Activated T-helper 1 cell treated with Interleukin-2 at 50 U/mL for 16 hours (primary cell): ENCODE data around the gene CROCC2.

ENCODE experiments used
- DNase-seq: peaks from one replicate; pipeline ENCODE4 v3.0.0-alpha.2; 2020; ENCODE audit warnings: low read depth

Gene CROCC2

GRCh38 chr2:240905176-240905781, 857 bp upstream of the CROCC2 start:
- DNase-seq, result no peak

DNA sequence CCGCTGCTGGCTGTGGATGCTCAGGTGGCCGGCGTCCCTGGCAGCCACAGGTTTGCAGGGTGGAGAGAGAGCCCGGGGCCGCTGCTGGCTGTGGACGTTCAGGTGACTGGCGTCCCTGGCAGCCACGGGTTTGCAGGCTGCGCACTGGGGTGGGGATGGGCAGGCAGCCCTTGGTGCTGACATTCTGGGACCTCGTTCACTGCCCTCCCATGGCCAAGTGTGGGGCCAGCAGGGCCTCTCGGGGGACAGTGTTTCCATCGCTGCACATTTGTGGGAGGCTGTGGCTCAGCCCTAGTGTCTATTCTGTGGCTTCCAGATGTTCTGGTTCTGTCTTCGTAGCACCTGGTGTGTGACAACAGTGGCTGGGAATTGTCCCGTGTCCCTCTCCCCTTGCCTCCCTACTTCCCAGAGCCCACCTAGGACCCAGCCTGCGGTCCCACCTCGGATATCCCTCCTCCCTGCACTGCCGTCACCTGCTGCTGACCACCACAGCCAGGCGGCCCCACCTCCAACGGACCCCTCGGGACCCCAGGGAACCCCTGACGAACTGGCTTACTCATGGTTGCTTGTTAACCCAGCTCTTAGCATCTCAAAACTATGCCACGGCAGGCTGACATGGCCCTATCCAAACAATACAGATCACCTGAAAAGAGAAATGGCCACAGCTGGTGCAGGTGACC, 915 bp downstream of the CROCC2 start:
- DNase-seq, result no peak

DNA sequence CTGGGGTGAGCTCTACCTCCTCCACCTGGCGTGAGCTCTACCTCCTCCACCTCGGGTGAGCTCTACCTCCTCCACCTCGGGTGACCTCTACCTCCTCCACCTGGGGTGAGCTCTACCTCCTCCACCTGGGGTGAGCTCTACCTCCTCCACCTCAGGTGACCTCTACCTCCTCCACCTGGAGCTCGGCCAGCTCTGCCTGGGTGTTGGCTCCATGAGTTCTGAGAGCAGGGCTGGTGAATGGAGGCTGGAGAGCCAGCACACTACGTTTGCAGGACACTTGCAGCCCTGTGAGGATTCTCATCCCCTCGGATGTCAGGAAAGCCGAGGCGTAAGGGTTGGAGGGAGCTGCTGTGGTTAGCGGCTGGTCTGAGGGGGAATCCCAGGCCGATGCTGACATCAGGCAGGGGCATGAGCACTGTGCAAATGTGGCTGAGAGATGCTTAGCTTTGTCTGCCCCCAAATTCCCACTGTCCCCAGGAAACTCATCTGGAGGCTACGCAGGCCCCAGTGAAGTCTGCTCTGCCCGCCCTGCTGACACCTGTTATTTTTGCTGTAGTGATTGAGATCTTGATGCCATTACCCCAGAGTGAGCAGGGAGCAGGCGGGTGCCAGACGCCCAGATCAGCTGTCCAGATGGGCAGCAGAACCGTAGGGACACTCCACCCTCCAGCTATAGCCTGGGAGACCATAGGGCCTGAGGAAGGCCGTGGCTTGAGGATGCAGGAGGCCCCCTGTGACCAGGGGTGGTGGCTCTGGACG, 3.3 kb downstream of the CROCC2 start:
- no peak for DNase-seq

DNA sequence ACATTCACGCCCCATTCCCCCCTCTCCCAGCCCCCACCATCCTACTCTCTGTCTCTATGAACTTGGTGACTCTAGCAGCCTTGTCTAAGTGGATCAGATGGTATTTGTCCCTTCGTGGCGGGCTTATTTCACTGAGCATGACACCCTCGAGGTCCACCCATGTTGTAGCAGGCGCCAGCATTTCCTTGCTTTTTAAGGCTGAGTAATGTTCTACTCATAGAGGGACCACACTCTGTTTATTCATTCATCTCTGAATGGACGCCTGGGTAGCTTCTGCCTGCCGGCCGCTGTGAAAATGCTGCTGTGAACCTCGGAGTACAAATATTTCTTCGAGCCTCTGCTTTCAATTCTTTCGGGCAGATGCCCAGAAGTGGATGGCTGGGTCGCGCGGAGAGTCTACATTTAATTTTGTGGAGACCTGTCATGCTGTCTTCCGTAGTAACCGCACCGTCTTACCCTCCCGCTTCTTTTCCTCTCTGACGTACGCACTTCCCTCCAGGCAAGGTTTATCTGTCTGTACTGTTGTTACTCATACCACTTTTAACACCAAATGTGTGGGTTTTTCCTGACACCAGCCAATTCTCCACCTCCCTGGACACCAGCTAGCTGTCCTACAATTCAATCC, 5.6 kb downstream of the CROCC2 start:
- no peak for DNase-seq

DNA sequence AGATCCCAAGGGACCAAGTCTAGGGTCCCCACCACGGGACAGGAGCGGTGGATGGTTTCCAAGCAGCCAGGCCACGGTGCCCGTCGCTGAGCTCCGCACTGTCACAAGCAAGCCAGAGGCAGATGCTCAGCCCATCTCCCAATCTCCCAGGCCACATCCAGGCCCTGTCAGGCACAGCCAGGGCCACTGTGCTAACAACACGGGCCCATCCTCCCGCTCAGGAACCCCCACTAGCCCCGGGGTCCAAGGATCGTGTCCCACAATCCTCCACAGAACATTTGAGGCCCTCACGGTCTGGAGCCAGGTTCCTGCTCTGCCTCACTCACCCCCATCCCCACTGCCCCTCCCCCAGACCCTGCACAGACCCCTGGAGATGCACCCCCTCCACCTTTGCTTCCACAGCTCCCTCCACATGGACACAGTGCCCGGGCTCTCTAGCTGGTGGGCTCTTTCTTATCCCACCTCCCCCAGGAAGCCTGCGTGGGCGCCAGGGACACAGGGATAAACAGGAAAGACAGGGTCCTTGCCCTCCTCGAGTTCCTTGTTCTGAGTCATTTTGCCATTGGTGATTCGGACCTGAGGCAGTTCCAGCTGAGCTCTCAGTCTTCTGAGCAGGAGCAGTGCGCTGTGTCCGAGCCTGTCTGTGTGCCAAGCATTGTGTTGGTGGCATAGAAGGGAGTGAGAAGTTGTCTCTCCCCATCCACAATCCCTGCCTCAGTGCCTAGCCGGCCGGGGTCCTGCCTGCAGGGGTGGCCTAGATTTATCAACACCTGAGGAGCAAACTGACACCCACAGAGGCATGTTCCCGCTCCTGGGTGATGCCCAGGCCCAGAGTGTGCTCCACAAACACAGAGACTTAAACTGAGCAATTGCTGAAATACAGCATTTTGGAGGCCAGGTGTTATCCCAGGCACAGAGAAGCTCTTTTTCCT, 7.0 kb downstream of the CROCC2 start:
- no peak for DNase-seq

- peak; percentile 52 for DNase-seq
These were observed 7.9 kb downstream of the CROCC2 start for GRCh38 chr2:240913810-240914644.

GRCh38 chr2:240914645-240915525, 8.7 kb downstream of the CROCC2 start:
- no peak for DNase-seq

DNA sequence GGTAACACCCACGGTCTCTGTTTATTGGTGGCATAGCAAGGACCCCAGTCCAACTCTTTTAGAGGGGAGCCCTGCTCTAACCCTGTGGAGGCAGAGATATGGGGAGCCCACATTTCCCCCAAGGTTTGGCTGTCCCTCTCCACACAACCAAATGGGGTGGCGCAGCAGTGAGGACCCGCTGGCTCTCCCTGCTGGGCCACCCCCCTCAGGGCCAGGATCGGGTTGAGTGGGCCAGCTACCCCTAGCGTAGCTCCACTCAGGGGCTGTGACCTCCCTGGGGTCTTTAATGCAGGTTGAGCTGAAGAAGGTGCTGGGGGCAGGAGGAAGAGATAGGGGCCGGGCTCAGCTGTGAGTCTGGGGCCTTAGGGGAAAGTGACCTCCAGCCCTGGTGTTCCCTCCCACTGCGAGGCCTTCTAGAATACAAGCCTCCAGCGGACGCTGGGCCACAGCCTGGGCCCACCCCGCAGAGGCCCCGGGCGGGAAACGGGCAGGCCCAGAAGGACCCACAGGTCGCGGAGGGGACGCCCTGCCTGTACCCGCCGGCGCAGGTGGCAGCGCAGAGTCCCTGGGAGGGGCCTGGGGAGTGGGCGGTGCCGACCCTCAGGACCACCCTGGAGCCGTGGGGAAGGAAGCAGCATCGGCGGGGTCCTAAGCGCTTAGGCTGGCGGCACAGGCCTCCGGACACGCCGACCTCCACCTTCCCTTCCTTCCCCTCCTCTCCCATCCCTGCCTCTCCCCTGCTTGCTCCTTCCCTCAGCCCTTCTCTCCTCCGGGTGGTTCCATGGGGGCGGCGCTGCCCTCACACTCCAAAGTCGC, 9.6 kb downstream of the CROCC2 start:
- no peak for DNase-seq

DNA sequence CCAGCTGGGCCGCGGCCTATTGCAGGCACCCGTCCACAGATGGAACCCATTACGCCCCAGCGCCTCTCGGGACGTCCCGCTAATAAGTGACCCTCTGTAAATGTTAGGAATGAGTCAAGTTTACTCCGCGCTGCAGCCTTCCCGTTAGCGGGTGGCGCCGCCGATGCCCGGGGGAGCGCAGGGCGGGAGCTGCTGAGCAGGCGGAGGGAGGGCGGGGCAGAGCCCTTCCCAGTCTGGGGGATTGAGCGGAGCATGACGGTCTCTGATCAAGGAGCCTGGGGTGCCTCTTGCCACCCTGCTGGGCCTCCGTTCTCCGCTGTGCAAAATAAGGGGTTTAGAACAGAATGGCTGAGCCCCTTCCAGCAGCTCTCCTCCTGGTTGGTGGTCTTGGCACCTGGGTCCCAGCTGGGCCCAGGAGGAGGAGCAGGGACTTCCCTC, 10.5 kb downstream of the CROCC2 start:
- DNase-seq, result no peak

GRCh38 chr2:240917009-240917683, 11.0 kb downstream of the CROCC2 start:
- DNase-seq, result no peak

- DNase-seq, result no peak
These were observed 11.6 kb downstream of the CROCC2 start for GRCh38 chr2:240917684-240918257.

DNA sequence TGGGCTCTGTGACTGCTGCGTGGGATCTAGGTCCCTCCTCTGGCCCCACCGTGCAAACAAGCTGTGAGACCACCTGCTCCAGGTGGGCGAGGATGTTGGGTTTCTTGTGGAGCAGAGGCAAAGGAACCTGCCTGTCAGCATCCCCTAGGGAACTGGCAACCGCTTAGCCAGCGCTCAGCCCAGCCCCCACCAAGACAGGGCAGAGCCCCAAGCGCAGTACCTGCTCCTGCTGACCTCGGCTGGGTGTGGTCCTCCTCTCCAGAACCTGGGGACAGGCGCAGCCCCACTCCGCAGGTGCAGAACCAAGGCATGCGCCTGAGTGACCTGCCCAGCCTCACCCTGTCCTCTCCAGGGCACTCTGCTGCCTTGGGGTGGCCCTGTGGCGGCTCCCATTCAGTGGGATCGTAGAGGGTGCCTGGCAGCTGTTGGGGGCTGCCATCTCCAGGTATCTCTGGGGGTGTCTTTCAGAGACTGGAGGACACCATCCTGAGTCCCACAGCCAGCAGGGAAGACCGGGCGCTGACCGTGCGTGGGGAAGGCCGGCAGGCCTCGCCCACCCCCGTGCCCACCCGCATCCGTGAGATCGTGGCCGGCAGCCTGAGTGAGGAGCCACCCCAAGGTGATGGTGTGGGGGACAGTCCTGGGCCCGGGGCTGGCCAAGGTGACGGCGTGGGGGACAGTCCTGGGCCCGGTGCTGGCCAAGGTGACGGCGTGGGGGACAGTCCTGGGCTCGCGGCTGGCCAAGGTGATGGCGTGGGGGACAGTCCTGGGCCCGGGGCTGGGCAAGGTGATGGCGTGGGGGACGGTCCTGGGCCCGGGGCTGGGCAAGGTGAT, 12.3 kb downstream of the CROCC2 start:
- DNase-seq, result no peak

- DNase-seq, result no peak
These were observed 13.1 kb downstream of the CROCC2 start for GRCh38 chr2:240919161-240919781.

DNA sequence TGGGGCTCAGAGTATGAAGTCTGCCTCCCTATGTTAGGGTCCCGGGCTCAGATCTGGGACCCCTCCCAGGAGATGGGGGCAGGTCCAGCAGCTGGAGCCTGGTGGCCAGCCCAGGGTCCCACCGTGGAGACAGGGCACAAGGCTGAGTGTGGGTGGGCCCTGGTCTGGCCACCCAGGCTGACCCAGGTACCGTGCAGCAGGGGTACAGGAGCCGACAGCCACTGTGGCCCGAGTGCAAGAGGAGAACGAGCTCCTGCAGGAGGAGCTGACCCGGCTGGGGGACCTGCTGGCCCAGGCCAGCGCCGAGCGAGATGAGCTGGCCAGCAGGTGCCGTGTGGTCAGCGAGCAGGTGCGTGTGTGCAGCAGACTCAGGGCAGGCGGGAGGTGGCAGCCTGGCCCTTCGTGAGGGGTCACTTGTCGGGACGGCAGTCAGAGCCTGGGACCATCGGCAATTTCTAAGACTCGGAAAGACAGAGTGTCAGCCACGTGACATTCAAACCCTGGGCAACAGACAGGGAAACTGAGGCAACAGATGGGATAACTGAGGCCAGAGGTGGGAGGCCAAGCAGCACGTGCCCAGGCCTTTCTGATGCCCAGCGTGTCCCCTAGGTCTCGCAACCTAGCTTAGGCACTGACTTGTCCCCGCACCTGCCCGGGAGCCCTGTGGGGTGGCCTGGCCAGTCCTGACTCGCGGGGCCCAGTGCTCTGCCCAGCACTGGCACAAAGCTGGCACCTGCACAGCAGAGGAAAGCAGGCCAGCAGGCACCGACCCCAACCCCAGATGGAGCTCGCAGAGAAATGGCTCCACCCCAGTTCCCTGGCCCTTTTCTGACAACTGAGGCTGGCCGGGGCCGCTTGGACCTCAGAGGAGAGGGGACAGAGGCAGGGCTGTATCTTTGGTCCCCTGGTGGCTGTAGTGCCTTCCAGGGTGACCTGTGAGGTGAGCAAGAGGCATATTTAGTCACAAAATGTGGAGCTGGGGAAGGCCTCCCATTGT, 13.9 kb downstream of the CROCC2 start:
- no peak for DNase-seq

GRCh38 chr2:240920783-240921231, 14.7 kb downstream of the CROCC2 start:
- DNase-seq, result no peak
